HepG2 (cell line): ENCODE data around the gene RPS19. TPM values are rescaled to one million over a fixed set of nuclear protein-coding genes. Genes with fewer than 3 reads are reported as not detected.
A peak's percentile ranks its signal among the peaks of the same experiment; 100 is the strongest.

Source experiments
- ESRRA ChIP-seq: sonication (generic); formaldehyde crosslinking; IDR thresholded peaks from 2 replicates; pipeline ENCODE4 v1.5.1; 2020; ENCODE audit warnings: mild to moderate bottlenecking, low read depth, missing genetic modification reagents
- GABPB1 ChIP-seq: IDR thresholded peaks from 2 replicates; pipeline ENCODE4 v1.6.1; 2016; ENCODE audit warnings: mild to moderate bottlenecking, missing genetic modification reagents, moderate library complexity, missing compliant biosample characterization
- GATAD2A ChIP-seq: IDR thresholded peaks from 2 replicates; pipeline ENCODE4 v1.6.1; 2016
- MAFG ChIP-seq: sonication (generic); formaldehyde crosslinking; IDR thresholded peaks from 2 replicates; pipeline ENCODE4 v1.5.1; 2020; ENCODE audit warnings: mild to moderate bottlenecking, missing genetic modification reagents
- MAZ ChIP-seq, 2 experiments: sonication (generic) in 1 of 2; formaldehyde crosslinking in 1 of 2; IDR thresholded peaks; 2 replicates each; pipeline versions ENCODE4 v1.5.0 to v1.6.1; 2012 to 2020; ENCODE audit warnings: low read depth in 2 of 2, mild to moderate bottlenecking in 2 of 2, borderline replicate concordance in 1 of 2, improper control_type of control experiment in 1 of 2, low read length in 1 of 2, missing genetic modification reagents in 1 of 2, moderate library complexity in 1 of 2
- MXI1 ChIP-seq: IDR thresholded peaks from 3 replicates; pipeline ENCODE4 v1.6.1; 2012; ENCODE audit warnings: low read depth, low read length, inconsistent platforms, borderline replicate concordance
- NAIF1 ChIP-seq: sonication (generic); formaldehyde crosslinking; IDR thresholded peaks from 2 replicates; pipeline ENCODE4 v1.5.0; 2020; ENCODE audit warnings: mild to moderate bottlenecking, missing genetic modification reagents, borderline replicate concordance
- NFE2L2 ChIP-seq: fragments of 150-350 bp; IDR thresholded peaks from 2 replicates; pipeline ENCODE4 v1.6.1; 2014; ENCODE audit warnings: low read length
- PPARG ChIP-seq: conservative IDR thresholded peaks from 2 replicates; pipeline ENCODE4 v1.6.1; 2016; ENCODE audit warnings: missing biosample characterization, missing genetic modification reagents
- TARDBP ChIP-seq: sonication (generic); formaldehyde crosslinking; IDR thresholded peaks from 2 replicates; pipeline ENCODE4 v1.8.0; 2022; ENCODE audit warnings: mild to moderate bottlenecking, missing genetic modification reagents
- THAP9 ChIP-seq: sonication (generic); formaldehyde crosslinking; IDR thresholded peaks from 2 replicates; pipeline ENCODE4; 2020; ENCODE audit warnings: missing genetic modification reagents, mild to moderate bottlenecking, borderline replicate concordance
- ZBTB2 ChIP-seq: sonication (generic); formaldehyde crosslinking; IDR thresholded peaks from 2 replicates; pipeline ENCODE4 v1.8.0; 2022; ENCODE audit warnings: low read depth, missing genetic modification reagents
- ZBTB25 ChIP-seq: IDR thresholded peaks from 2 replicates; pipeline ENCODE4 v1.6.1; 2018; ENCODE audit warnings: missing genetic modification reagents
- ZNF34 ChIP-seq: sonication (generic); formaldehyde crosslinking; IDR thresholded peaks from 2 replicates; pipeline ENCODE4 v1.4.0; 2020; ENCODE audit warnings: mild to moderate bottlenecking, missing genetic modification reagents, borderline replicate concordance
- ZNF530 ChIP-seq: sonication (generic); formaldehyde crosslinking; IDR thresholded peaks from 2 replicates; pipeline ENCODE4 v1.5.0; 2020; ENCODE audit warnings: low read depth, mild to moderate bottlenecking, missing genetic modification reagents
- ZNF546 ChIP-seq: sonication (generic); formaldehyde crosslinking; conservative IDR thresholded peaks from 2 replicates; pipeline ENCODE4 v1.8.1; 2023; ENCODE audit warnings: mild to moderate bottlenecking, missing genetic modification reagents
- ZNF687 ChIP-seq: sonication (generic); formaldehyde crosslinking; IDR thresholded peaks from 2 replicates; pipeline ENCODE4 v1.5.1; 2020; ENCODE audit warnings: mild to moderate bottlenecking, missing genetic modification reagents, moderate library complexity
- ZNF772 ChIP-seq: sonication (generic); formaldehyde crosslinking; IDR thresholded peaks from 2 replicates; pipeline ENCODE4 v1.5.0; 2020; ENCODE audit warnings: mild to moderate bottlenecking, missing genetic modification reagents
- ZSCAN21 ChIP-seq: sonication (generic); formaldehyde crosslinking; IDR thresholded peaks from 2 replicates; pipeline ENCODE4 v1.8.0; 2022; ENCODE audit warnings: mild to moderate bottlenecking, missing genetic modification reagents, moderate library complexity, borderline replicate concordance
- polyA plus RNA-seq, 8 experiments: library from polyadenylated mRNA; depleted of rRNA in 3 of 8; stranded (reverse) in 7 of 8; unstranded in 1 of 8; fragments of >200 nt; fragmentation: Illumina TruSeq in 4 of 8; extraction: Trizol in 4 of 8; gene quantifications; 2 replicates each; pipeline versions ENCODE4 v1.2.1 to v1.2.3, GENCODE V29; 2011 to 2016; ENCODE audit warnings: low read depth in 4 of 8, missing spikeins in 1 of 8, mixed read lengths in 1 of 8; ENCODE audit not compliant: insufficient read depth in 1 of 8
- total RNA-seq, 5 experiments: library from RNA; depleted of rRNA; stranded (reverse); fragments of >200 nt; fragmentation: Illumina TruSeq; extraction: Trizol; gene quantifications; 2 replicates each; pipeline ENCODE4 v1.2.3, GENCODE V29; 2016; ENCODE audit warnings: low read depth in 1 of 5

The RPS19 gene
- total and polyA plus RNA-seq, 2 of the 13 experiments (the other 11 are each of a cell fraction or from before 2014, with no cell fraction given): 1,983 to 4,758 TPM

GRCh38 chr19:41887711-41888382, 27.8 kb downstream of the RPS19 start (continued):
- TF ChIP-seq TARDBP: peak; percentile 90
- peak; percentile 88 for TF ChIP-seq ZNF687
- TF ChIP-seq NFE2L2: no peak
- TF ChIP-seq ZNF530 (CRISPR knock-in tag): no peak
- TF ChIP-seq ZBTB2 (CRISPR knock-in tag): peak; percentile 51; the same call in 1 of the 2 replicates
- 0 out of 2 replicates have a peak, but pooled peaks have one; percentile 51 for TF ChIP-seq NAIF1 (CRISPR knock-in tag)
- TF ChIP-seq MAFG (CRISPR knock-in tag): no peak
- 0 out of 2 replicates have a peak, but pooled peaks have one; percentile 18 for TF ChIP-seq THAP9 (CRISPR knock-in tag)
- peak; percentile 89 for TF ChIP-seq MAZ (IDR thresholded peaks at IDR 0.05; ENCODE audit: borderline replicate concordance, low read depth, low read length)
- peak; percentile 82 for TF ChIP-seq MAZ (CRISPR knock-in tag; IDR thresholded peaks at IDR 0.05; ENCODE audit: low read depth)
- peak; percentile 67; the same call in 1 of the 2 replicates for TF ChIP-seq ZNF34 (CRISPR knock-in tag)
- TF ChIP-seq MXI1: peak; percentile 68; the same call in 1 of the 3 replicates
- TF ChIP-seq GABPB1: peak; percentile 67
- TF ChIP-seq ZNF546 (CRISPR knock-in tag): no peak
- TF ChIP-seq GATAD2A (CRISPR knock-in tag): peak; percentile 81
- TF ChIP-seq ZSCAN21: peak; percentile 29; the same call in 1 of the 2 replicates
- TF ChIP-seq ZBTB25 (CRISPR knock-in tag): 0 out of 2 replicates have a peak, but pooled peaks have one; percentile 51
- TF ChIP-seq ZNF772 (CRISPR knock-in tag): 0 out of 2 replicates have a peak, but pooled peaks have one; percentile 65
- peak; percentile 59; the same call in 1 of the 2 replicates for TF ChIP-seq PPARG (CRISPR knock-in tag)
- TF ChIP-seq ESRRA (CRISPR knock-in tag): peak; percentile 70
